HL-60 (cell line): ENCODE data around the gene FAM9C.

Experiments used
- DNase-seq, 2 experiments: peaks; one replicate each; pipeline ENCODE4 v3.0.0-alpha.2; 2010 to 2020; ENCODE audit warnings: low read depth in 1 of 2, low spot score in 1 of 2
- H3K27ac ChIP-seq: fragments of 250-450 bp; sonication (Bioruptor Pico); replicated peaks from 2 replicates; pipeline ENCODE4 v1.5.1; 2020; ENCODE audit warnings: mild to moderate bottlenecking, moderate library complexity
- H3K27me3 ChIP-seq: fragments of 250-450 bp; sonication (Bioruptor Pico); 2 replicates; pipeline ENCODE4 v1.5.1; 2021; ENCODE audit warnings: mild to moderate bottlenecking, moderate library complexity; ENCODE audit not compliant: insufficient read depth, poor library complexity, severe bottlenecking
- H3K4me3 ChIP-seq: replicated peaks from 2 replicates; pipeline ENCODE4 v1.5.1; 2011; ENCODE audit warnings: mild to moderate bottlenecking, control low read depth, low read length; ENCODE audit not compliant: insufficient read depth
- CTCF ChIP-seq: IDR thresholded peaks from one replicate; pipeline ENCODE4 v1.5.1; 2011; ENCODE audit warnings: low read length, control low read depth, inconsistent platforms; ENCODE audit not compliant: insufficient read depth
- GABPA ChIP-seq: IDR thresholded peaks from 2 replicates; pipeline ENCODE4 v1.6.1; 2012; ENCODE audit warnings: low read depth
- POLR2AphosphoS5 ChIP-seq: IDR thresholded peaks from 2 replicates; pipeline ENCODE4 v1.6.1; 2012; ENCODE audit warnings: low read depth
- SPI1 ChIP-seq: IDR thresholded peaks from 2 replicates; pipeline ENCODE4 v1.6.1; 2012; ENCODE audit warnings: low read depth, mild to moderate bottlenecking, borderline replicate concordance
- long read RNA-seq: library from polyadenylated mRNA; unstranded; transcript quantifications from one replicate; pipeline ENCODE4 v2.0.0, GENCODE V29; 2020
- TF ChIP-seq, protein P1 (sequence below): IDR thresholded peaks from 2 replicates; pipeline ENCODE4 v1.6.1; 2012; ENCODE audit warnings: low read depth; ENCODE audit not compliant: insufficient replicate concordance

FAM9C gene
- long read RNA-seq, result 0 reads

DNA sequence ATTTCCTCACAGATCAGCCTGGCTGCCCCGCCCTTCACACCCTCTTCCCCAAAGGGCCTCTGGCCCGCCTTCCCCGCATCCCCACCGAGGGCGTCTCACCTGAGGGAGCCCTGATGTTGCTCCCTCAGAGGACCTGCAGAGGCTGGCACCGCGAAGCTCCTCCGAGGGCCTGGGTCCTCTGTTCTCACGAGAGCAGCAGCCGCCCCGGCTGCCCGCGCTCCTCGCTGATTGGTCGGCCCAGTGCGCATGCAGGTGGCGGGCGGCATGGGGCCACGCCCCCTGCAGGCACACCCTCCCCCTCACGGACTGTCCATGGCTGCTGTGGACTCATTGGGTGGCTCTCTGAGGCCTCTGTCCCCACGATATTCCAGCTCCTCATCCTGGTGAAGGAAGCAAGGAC is at the start of gene FAM9C:
TSS of gene FAM9C (minus strand) at position 180 of the 400 bp plus-strand sequence. CDS start 831 bp downstream, outside the sequence.
- H3K4me3 ChIP-seq, result no peak within 1 kb of the TSS
- TF ChIP-seq POLR2AphosphoS5, result no peak
- TF ChIP-seq, protein P1, sequence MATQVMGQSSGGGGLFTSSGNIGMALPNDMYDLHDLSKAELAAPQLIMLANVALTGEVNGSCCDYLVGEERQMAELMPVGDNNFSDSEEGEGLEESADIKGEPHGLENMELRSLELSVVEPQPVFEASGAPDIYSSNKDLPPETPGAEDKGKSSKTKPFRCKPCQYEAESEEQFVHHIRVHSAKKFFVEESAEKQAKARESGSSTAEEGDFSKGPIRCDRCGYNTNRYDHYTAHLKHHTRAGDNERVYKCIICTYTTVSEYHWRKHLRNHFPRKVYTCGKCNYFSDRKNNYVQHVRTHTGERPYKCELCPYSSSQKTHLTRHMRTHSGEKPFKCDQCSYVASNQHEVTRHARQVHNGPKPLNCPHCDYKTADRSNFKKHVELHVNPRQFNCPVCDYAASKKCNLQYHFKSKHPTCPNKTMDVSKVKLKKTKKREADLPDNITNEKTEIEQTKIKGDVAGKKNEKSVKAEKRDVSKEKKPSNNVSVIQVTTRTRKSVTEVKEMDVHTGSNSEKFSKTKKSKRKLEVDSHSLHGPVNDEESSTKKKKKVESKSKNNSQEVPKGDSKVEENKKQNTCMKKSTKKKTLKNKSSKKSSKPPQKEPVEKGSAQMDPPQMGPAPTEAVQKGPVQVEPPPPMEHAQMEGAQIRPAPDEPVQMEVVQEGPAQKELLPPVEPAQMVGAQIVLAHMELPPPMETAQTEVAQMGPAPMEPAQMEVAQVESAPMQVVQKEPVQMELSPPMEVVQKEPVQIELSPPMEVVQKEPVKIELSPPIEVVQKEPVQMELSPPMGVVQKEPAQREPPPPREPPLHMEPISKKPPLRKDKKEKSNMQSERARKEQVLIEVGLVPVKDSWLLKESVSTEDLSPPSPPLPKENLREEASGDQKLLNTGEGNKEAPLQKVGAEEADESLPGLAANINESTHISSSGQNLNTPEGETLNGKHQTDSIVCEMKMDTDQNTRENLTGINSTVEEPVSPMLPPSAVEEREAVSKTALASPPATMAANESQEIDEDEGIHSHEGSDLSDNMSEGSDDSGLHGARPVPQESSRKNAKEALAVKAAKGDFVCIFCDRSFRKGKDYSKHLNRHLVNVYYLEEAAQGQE, result no peak
- TF ChIP-seq CTCF, result no peak
- no peak for TF ChIP-seq SPI1
- TF ChIP-seq GABPA, result no peak
- H3K27me3 ChIP-seq, result no peaks in the 10 kb centered on the region
- H3K27ac ChIP-seq, result peak within 1 kb of the TSS; percentile 64; the same call in 1 of the 2 replicates
- DNase-seq, result no peak

GRCh38 chrX:13093529-13094140 is 49.2 kb upstream of the FAM9C start:
- DNase-seq, result no peak
- no peak overlapping the region for H3K4me3 ChIP-seq
- TF ChIP-seq CTCF, result no peak
- no peak for TF ChIP-seq SPI1
- TF ChIP-seq, protein P1, result no peak
- TF ChIP-seq POLR2AphosphoS5, result no peak
- TF ChIP-seq GABPA, result no peak
- no peaks in the 10 kb centered on the region for H3K27me3 ChIP-seq
- H3K27ac ChIP-seq, result no peak overlapping the region; the same call in 1 of the 2 replicates

- Histone ChIP-seq H3K27ac (peak overlapping the region; percentile 97), H3K4me3 (no peak overlapping the region; the same call in 1 of the 2 replicates), H3K27me3 (no peaks in the 10 kb centered on the region)
- TF ChIP-seq, protein P1, result peak; percentile 25
- TF ChIP-seq SPI1 (no peak; the same call in 1 of the 2 replicates), POLR2AphosphoS5 (peak; percentile 39; the same call in 1 of the 2 replicates), CTCF (peak; percentile 10), GABPA (peak; percentile 8; the same call in 1 of the 2 replicates)
- DNase-seq, result peak; percentile 89 to 96
These were observed 48.1 kb upstream of the FAM9C start for GRCh38 chrX:13092455-13092941.
